GM11168 (cell line): ENCODE data around the gene GABRA5.
"Not testable (repeated sequence)": the region's sequence is repeated elsewhere in the genome, so short reads cannot be mapped to it uniquely, and the experiment has no call there.

Experiments used
- in situ Hi-C: fragments of 300-500 bp; cut with MboI; formaldehyde crosslinking; loops from one replicate; pipeline ENCODE4 v1.12.0; 2022; ENCODE audit warnings: low sequenced_read_pairs; ENCODE audit not compliant: unreplicated experiment

Gene GABRA5

GRCh38 chr15:26866298-26867199, at the start of gene GABRA5:
Gene GABRA5, plus strand, starts transcription at chr15:26867062. Its CDS starts 2,187 bp downstream, at chr15:26869249.
- in situ Hi-C loops = no loop called here

GRCh38 chr15:26831191-26831590, 35.7 kb upstream of the GABRA5 start:
- in situ Hi-C loops = not testable (repeated sequence)

GRCh38 chr15:26831951-26832350, 34.9 kb upstream of the GABRA5 start:
- in situ Hi-C loops = no loop called here

- in situ Hi-C loops = no loop called here
Measured at GRCh38 chr15:26838742-26839460, 28.0 kb upstream of the GABRA5 start.

GRCh38 chr15:26841514-26841913, 25.3 kb upstream of the GABRA5 start:
- in situ Hi-C loops = no loop called here

- in situ Hi-C loops = no loop called here
Measured at GRCh38 chr15:26841941-26842340, 24.9 kb upstream of the GABRA5 start.

- in situ Hi-C loops = no loop called here
Measured at GRCh38 chr15:26842391-26842790, 24.5 kb upstream of the GABRA5 start.

- in situ Hi-C loops = no loop called here
Measured at GRCh38 chr15:26844901-26845300, 22.0 kb upstream of the GABRA5 start.

- in situ Hi-C loops = no loop called here
Measured at GRCh38 chr15:26848498-26848897, 18.4 kb upstream of the GABRA5 start.

GRCh38 chr15:26850161-26850560, 16.7 kb upstream of the GABRA5 start:
- in situ Hi-C loops = no loop called here

- in situ Hi-C loops = no loop called here
Measured at GRCh38 chr15:26852980-26853379, 13.9 kb upstream of the GABRA5 start.

- in situ Hi-C loops = no loop called here
Measured at GRCh38 chr15:26854435-26854834, 12.4 kb upstream of the GABRA5 start.

GRCh38 chr15:26864664-26865191, 2.1 kb upstream of the GABRA5 start:
- in situ Hi-C loops = no loop called here

GRCh38 chr15:26867200-26868007, 542 bp downstream of the GABRA5 start:
- in situ Hi-C loops = no loop called here

- in situ Hi-C loops = no loop called here
Measured at GRCh38 chr15:26868029-26868685, 1.3 kb downstream of the GABRA5 start.

GRCh38 chr15:26869628-26870027, 2.8 kb downstream of the GABRA5 start:
- in situ Hi-C loops = no loop called here

- in situ Hi-C loops = no loop called here
Measured at GRCh38 chr15:26870346-26870745, 3.5 kb downstream of the GABRA5 start.

GRCh38 chr15:26872206-26872605, 5.3 kb downstream of the GABRA5 start:
- in situ Hi-C loops = no loop called here

GRCh38 chr15:26873846-26874245, 7.0 kb downstream of the GABRA5 start:
- in situ Hi-C loops = no loop called here
